Progenitor cell of endocrine pancreas (in vitro differentiated cells): Measurements from ENCODE around the gene FARS2. TPM values are rescaled to one million over a fixed set of nuclear protein-coding genes. Genes with fewer than 3 reads are reported as not detected.

Experiments
- DNase-seq: peaks from one replicate; pipeline ENCODE4 v3.0.0; 2021; ENCODE audit warnings: low spot score; ENCODE audit not compliant: unreplicated experiment
- H3K27ac Mint-ChIP-seq: 2 replicates; pipeline ENCODE4 v1.8.0; 2021; ENCODE audit warnings: mild to moderate bottlenecking, moderate library complexity, mixed read lengths
- H3K27me3 Mint-ChIP-seq: 2 replicates; pipeline ENCODE4 v1.8.0; 2021; ENCODE audit warnings: mixed read lengths
- H3K36me3 Mint-ChIP-seq: 2 replicates; pipeline ENCODE4 v1.8.0; 2022; ENCODE audit warnings: mixed read lengths; ENCODE audit not compliant: insufficient read depth
- H3K4me1 Mint-ChIP-seq: 2 replicates; pipeline ENCODE4 v1.8.0; 2021; ENCODE audit warnings: low read depth, mixed read lengths
- H3K4me3 Mint-ChIP-seq: 2 replicates; pipeline ENCODE4 v1.8.0; 2021; ENCODE audit warnings: low read depth, mild to moderate bottlenecking, moderate library complexity, mixed read lengths
- H3K9me3 Mint-ChIP-seq: 2 replicates; pipeline ENCODE4 v1.8.0; 2021; ENCODE audit warnings: low read depth, mixed read lengths
- CTCF ChIP-seq: fragments of 200-600 bp; sonication (generic); IDR thresholded peaks from one replicate; pipeline ENCODE4 v1.5.0; 2021; ENCODE audit warnings: antibody characterized with exemption, mild to moderate bottlenecking; ENCODE audit not compliant: unreplicated experiment
- total RNA-seq: library from RNA; stranded (reverse); gene quantifications from 2 replicates; pipeline ENCODE4 v1.2.1, GENCODE V29; 2021

FARS2 gene
- total RNA-seq, 1 donor from 2014 or later = 20.8 TPM

- TF ChIP-seq CTCF = no peak
- no peaks in the 10 kb centered on the region for H3K4me1 Mint-ChIP-seq
- no peaks in the 10 kb centered on the region for H3K27me3 Mint-ChIP-seq
- no peak overlapping the region for H3K4me3 Mint-ChIP-seq
- no peaks in the 10 kb centered on the region for H3K9me3 Mint-ChIP-seq
- no peak for DNase-seq
- H3K27ac Mint-ChIP-seq = no peak overlapping the region
- no peaks in the 10 kb centered on the region for H3K36me3 Mint-ChIP-seq
Measured at GRCh38 chr6:5466281-5467136, 205.2 kb downstream of the FARS2 start.

DNA sequence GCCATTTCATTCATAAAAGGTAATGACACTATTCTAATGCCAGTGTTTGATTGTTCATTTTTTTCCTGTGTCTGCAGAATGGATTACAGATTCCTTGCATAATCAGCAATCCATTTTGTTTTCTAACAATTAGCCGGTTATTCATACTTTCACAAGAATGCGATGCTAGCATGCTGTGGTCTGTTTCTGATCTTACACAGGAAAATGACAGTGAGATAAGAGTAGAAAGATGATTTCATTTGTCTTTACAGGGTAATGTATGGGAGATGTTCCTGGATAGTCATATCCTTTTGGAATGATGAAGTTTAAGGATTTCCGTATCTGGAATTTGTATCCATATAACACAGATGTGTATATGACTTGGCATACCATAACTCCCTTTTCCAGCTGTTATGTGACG lies 207.3 kb downstream of the FARS2 start:
- H3K27ac Mint-ChIP-seq = no peak overlapping the region
- H3K27me3 Mint-ChIP-seq = no peaks in the 10 kb centered on the region

DNA sequence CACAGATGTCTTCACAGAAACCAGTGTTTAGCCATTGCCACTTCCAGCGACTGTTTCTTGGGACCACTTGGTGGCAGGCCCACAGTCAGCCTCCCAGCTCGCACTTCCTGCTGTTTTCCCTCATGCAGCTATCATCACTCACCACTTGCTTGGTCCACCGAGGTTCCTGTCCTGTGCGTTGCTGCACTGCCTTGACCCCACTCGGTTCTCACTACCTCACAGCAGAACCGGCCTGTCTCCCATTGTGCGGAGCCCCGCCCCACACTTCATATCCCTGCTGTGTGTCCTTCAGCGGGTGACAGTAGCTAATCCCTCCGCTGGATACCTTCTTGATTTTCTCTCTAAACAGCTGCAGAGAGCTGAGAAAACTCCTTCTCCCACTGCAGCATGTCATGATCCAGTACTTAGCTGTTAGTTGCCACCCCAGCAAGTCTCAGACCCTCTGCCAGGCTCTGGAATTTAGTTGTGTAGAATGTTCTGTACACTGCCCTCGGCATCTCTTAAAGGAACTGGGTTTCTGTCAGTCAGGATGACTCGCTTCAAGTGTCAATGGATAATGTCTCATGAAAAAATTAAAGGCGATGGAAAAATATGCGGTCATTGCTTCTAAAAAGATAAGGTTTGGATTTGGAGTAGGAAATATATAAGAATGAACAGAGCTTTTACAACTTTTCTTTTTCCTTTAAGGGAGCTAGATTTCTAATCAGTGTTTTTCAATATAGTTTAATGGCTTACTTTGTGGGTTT lies 208.0 kb downstream of the FARS2 start:
- no peak for DNase-seq
- no peaks in the 10 kb centered on the region for H3K36me3 Mint-ChIP-seq
- no peaks in the 10 kb centered on the region for H3K27me3 Mint-ChIP-seq
- H3K9me3 Mint-ChIP-seq = no peaks in the 10 kb centered on the region
- H3K27ac Mint-ChIP-seq = no peak overlapping the region
- no peak for TF ChIP-seq CTCF
- no peak overlapping the region for H3K4me3 Mint-ChIP-seq
- H3K4me1 Mint-ChIP-seq = peaks cover 1% of the 10 kb centered on the region

More for the DNA sequence above, 207.3 kb downstream of the FARS2 start:
- no peaks in the 10 kb centered on the region for H3K9me3 Mint-ChIP-seq
- H3K4me3 Mint-ChIP-seq = no peak overlapping the region
- no peak for TF ChIP-seq CTCF
- no peak for DNase-seq
- H3K4me1 Mint-ChIP-seq = peaks cover 1% of the 10 kb centered on the region
- H3K36me3 Mint-ChIP-seq = no peaks in the 10 kb centered on the region

DNA sequence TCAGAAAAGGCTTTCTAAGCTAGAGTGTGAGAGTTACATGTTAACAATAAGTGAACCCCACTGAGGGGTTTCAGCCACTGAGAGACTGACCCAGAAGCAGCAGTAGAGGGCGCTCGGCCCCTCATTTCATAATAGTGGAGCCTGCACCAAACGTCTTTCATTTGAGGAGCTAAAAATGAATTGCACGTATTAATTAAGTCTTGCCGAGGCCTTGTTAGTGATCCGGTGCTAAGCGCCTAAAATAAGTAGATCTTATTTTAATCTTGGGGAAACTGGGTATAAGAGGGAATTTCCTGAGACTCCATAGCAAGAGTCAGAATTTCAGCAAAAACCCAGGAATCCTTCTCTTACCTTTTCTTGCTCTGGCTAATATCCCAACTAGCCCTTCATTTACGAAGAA lies 209.7 kb downstream of the FARS2 start:
- no peak overlapping the region for H3K4me3 Mint-ChIP-seq
- peak; percentile 40 for DNase-seq
- H3K27me3 Mint-ChIP-seq = no peaks in the 10 kb centered on the region
- H3K9me3 Mint-ChIP-seq = no peaks in the 10 kb centered on the region
- H3K4me1 Mint-ChIP-seq = peaks cover 1% of the 10 kb centered on the region
- H3K36me3 Mint-ChIP-seq = no peaks in the 10 kb centered on the region
- no peak overlapping the region for H3K27ac Mint-ChIP-seq
- peak; percentile 91 for TF ChIP-seq CTCF

GRCh38 chr6:5471637-5472398 lies 210.5 kb downstream of the FARS2 start:
- no peaks in the 10 kb centered on the region for H3K27me3 Mint-ChIP-seq
- no peak for DNase-seq
- H3K9me3 Mint-ChIP-seq = no peaks in the 10 kb centered on the region
- H3K4me3 Mint-ChIP-seq = no peak overlapping the region
- no peak for TF ChIP-seq CTCF
- no peaks in the 10 kb centered on the region for H3K36me3 Mint-ChIP-seq
- H3K4me1 Mint-ChIP-seq = peaks cover 1% of the 10 kb centered on the region
- no peak overlapping the region for H3K27ac Mint-ChIP-seq
